GM19099 (cell line): Measurements from ENCODE around the gene TBR1.

Experiments
- POLR2A ChIP-seq: IDR thresholded peaks from 3 replicates; pipeline ENCODE4 v1.6.1; 2011; ENCODE audit warnings: low read depth; ENCODE audit not compliant: insufficient read length; ENCODE audit errors: extremely low read depth

Gene TBR1

GRCh38 chr2:161420406-161421074 is 4.4 kb downstream of the TBR1 start:
- no peak for TF ChIP-seq POLR2A

- TF ChIP-seq POLR2A: no peak
These were observed 5.6 kb downstream of the TBR1 start for GRCh38 chr2:161421686-161422085.

GRCh38 chr2:161422816-161423403 is 6.8 kb downstream of the TBR1 start:
- TF ChIP-seq POLR2A: no peak

- no peak for TF ChIP-seq POLR2A
These were observed 7.6 kb downstream of the TBR1 start for GRCh38 chr2:161423421-161424393.

- TF ChIP-seq POLR2A: no peak
These were observed 8.3 kb downstream of the TBR1 start for GRCh38 chr2:161424394-161424769.

GRCh38 chr2:161424891-161425727 is 9.0 kb downstream of the TBR1 start:
- no peak for TF ChIP-seq POLR2A

GRCh38 chr2:161425728-161426454 is 9.8 kb downstream of the TBR1 start:
- TF ChIP-seq POLR2A: no peak

- TF ChIP-seq POLR2A: no peak
These were observed 10.4 kb downstream of the TBR1 start for GRCh38 chr2:161426455-161426921.

GRCh38 chr2:161426922-161427663 is 11.0 kb downstream of the TBR1 start:
- no peak for TF ChIP-seq POLR2A

GRCh38 chr2:161427664-161428587 is 11.8 kb downstream of the TBR1 start:
- no peak for TF ChIP-seq POLR2A

GRCh38 chr2:161430386-161430785 is 14.3 kb downstream of the TBR1 start:
- TF ChIP-seq POLR2A: no peak

- TF ChIP-seq POLR2A: no peak
These were observed 16.0 kb downstream of the TBR1 start for GRCh38 chr2:161432107-161432506.
